ENCODE measurements around the gene JUN. TPM values are rescaled to one million over a fixed set of nuclear protein-coding genes. Genes with fewer than 3 reads are reported as not detected.

JUN gene
- total and polyA plus RNA-seq, 2 of the 13 experiments (the other 11 are each of a cell fraction or from before 2014, with no cell fraction given) = 18.2 to 22.3 TPM

GRCh38 chr1:58803858-58804257 lies 20.0 kb upstream of the JUN start:
- in situ Hi-C loops (cut with HindIII; ENCODE audit: extremely low pct_ligation_motif_present, low pct_unique_long_range_greater_than_20kb) = no loop called here
- Histone ChIP-seq H3K79me2 (ENCODE audit: insufficient read depth, low read length) (no peaks in the 10 kb centered on the region), H3K4me1 (ENCODE audit: insufficient read depth, low read length) (peaks cover 50% of the 10 kb centered on the region), H3K9me3 (ENCODE audit: low read length) (no peaks in the 10 kb centered on the region), H3K4me2 (ENCODE audit: low read depth, low read length) (no peak overlapping the region), H3K36me3 (replicated peaks in 1 of 2; ENCODE audit: control insufficient read depth in 1 of 2, insufficient read depth in 2 of 2, low read length in 2 of 2) (no peaks in the 10 kb centered on the region), H2AFZ (ENCODE audit: low read length) (no peak overlapping the region), H3K9ac (ENCODE audit: insufficient read depth, low read depth, low read length) (no peak overlapping the region), H3K27me3 (ENCODE audit: control insufficient read depth in 1 of 2, insufficient read depth in 2 of 2, low read length in 2 of 2) (0 out of 5 replicates have a peak, but pooled peaks cover 0 to 5% of the 10 kb centered on the region in 2 experiments), H3K27ac (ENCODE audit: extremely low read length, insufficient read depth, low read length) (no peak overlapping the region), H4K20me1 (ENCODE audit: insufficient read depth, low read length) (no peaks in the 10 kb centered on the region), H3K4me3 (replicated peaks in 1 of 3; ENCODE audit: insufficient read depth in 1 of 3, low read depth in 2 of 3, low read length in 3 of 3) (no peak overlapping the region)
- no TSS peak for BruUV-seq (replicated peaks)
- 48% methylated on average over 2 of the region's 2 CpGs for WGBS (ENCODE audit: low lambda C conversion rate)
- TF ChIP-seq ZNF7 (CRISPR knock-in tag; IDR thresholded peaks at IDR 0.05) = no peak
- TF ChIP-seq ZNF124 (CRISPR knock-in tag; IDR thresholded peaks at IDR 0.05) = no peak
- no peak for TF ChIP-seq ELF4 (CRISPR knock-in tag; IDR thresholded peaks at IDR 0.05; ENCODE audit: borderline replicate concordance)
- TF ChIP-seq NCOR1 (IDR thresholded peaks at IDR 0.05; ENCODE audit: borderline replicate concordance, low read length) = no peak
- no peak for TF ChIP-seq ZNF598 (CRISPR knock-in tag; IDR thresholded peaks at IDR 0.05; ENCODE audit: borderline replicate concordance)
- TF ChIP-seq ZNF780A (CRISPR knock-in tag; IDR thresholded peaks at IDR 0.05) = no peak
- TF ChIP-seq ZNF543 (CRISPR knock-in tag; IDR thresholded peaks at IDR 0.05) = no peak
- TF ChIP-seq MTF1 (CRISPR knock-in tag; IDR thresholded peaks at IDR 0.05) = no peak
- TF ChIP-seq ARNTL (CRISPR knock-in tag; IDR thresholded peaks at IDR 0.05) = no peak
- TF ChIP-seq SRSF9 (IDR thresholded peaks at IDR 0.05; ENCODE audit: borderline replicate concordance, insufficient read depth, low read depth, low read length, poor library complexity, severe bottlenecking) = no peak
- TF ChIP-seq IKZF1 (IDR thresholded peaks at IDR 0.05) = no peak
- intact Hi-C loops (cut with micrococcal nuclease; ENCODE audit: unreplicated experiment) = no loop called here
- ChIA-PET CTCF (ENCODE audit: low intra/inter-chr PET ratio, low total read pairs) (no interaction called here), POLR2A (interaction anchor here (1.2 kb wide), 1 partner anchor 20 kb away, joined by 3 read pairs; the partner anchor contains the start of gene JUN)
- ATAC-seq = no peak
- DNase-seq (ENCODE audit: low spot score) = no peak
- no peak for FAIRE-seq

Measured in HepG2 (cell line).